HG02763 (cell line): ENCODE measurements around the gene CDK5.

Experiments used
- ATAC-seq: cut with Tn5 transposase; IDR thresholded peaks from one replicate; pipeline ENCODE4 v1.9.1; 2021; ENCODE audit warnings: mild to moderate bottlenecking, moderate library complexity; ENCODE audit not compliant: unreplicated experiment

The CDK5 gene

GRCh38 chr7:151087245-151088018 lies 29.7 kb upstream of the CDK5 start:
- no peak for ATAC-seq

GRCh38 chr7:151086802-151087244 lies 29.1 kb upstream of the CDK5 start:
- ATAC-seq = no peak

DNA sequence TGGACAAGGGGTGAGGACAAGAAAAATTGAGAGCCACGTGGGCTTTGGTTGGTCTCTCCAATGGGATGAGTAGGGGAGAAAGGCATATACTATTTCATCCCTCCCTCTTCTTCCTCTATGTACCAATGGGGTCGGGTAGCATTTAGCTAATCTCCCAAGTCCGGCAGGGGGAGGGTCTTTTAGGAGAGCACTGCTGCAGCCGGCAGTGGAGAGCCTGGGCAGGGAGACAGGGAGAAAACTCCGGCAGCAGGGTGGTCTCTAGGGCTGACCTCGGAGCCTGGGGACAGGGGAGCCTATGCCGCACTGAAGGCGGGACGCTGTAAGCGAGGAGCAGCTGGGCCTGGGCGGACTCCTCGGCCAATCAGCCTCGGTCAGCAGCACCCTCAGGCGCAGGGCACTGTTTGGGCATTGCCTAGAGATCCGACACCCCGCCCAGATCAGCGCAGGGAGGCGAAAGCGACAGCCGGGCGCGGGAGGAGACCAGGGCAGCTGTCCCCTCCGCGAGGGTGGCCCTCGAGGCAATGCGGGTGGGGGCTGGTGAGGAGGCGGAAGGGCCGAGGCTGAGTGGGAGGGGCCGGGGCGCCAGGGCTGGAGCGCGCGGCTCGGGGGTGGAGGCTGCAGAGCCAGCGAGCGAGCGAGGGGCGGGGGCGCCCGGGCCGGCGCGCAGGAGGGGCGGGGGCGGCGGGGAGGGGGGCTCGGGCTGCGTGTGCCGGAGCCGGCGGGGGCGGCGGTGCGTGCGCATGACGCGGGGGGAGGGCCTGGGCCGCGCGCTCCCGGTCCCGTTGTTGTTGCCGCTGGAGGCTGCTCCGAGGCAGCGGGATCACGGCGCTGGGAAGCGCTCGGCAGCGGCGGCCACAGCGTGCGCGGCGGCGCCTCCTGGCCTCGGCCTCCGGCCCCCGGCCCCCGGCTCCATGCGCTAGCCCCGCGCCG lies 28.3 kb upstream of the CDK5 start, which contains the start of gene AGAP3:
Gene AGAP3 (plus strand): TSS at position 785 of the 930 bp plus-strand sequence. CDS start 267 bp downstream, outside the sequence.
- ATAC-seq = peak; percentile 46

DNA sequence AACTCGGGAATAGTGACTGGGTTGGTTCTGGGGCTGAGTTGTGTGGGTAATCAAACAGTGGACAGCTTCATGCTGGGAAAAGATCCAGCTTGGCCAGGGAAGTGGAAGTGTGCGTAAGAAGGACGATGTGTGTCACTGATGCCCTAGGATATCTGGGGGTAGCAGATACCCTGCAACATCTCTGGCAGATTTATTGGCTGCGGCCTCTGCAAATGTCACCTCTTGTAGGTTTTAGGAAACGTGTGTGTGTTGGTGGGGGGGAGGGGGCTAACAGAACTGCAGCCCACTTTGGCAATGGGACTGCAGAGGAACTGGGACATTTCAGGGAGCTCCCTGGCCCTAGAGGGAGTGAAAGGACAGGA lies 27.6 kb upstream of the CDK5 start:
- ATAC-seq = no peak

DNA sequence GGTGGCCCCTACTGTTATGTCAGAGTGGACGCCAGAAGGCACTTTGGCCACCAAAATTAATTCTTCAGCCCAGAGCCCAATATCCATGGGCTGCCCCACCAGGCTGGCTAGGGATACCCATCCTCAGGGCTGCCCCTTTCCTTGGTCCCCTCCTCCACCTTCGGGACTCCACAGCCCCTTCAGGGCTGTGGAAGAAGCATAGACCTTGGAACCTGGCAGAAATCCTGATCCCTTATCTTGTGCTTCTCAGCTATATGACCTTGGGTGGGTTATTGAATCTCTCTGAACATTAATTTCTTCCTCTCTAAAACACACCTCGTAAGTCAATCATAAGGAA lies 26.1 kb upstream of the CDK5 start:
- ATAC-seq = no peak

- ATAC-seq = peak; percentile 51
Measured at GRCh38 chr7:151083071-151083823, 25.6 kb upstream of the CDK5 start, which contains the start of gene TMUB1. Gene TMUB1, minus strand, starts transcription at chr7:151083493. Its CDS starts 930 bp downstream, at chr7:151082563.

DNA sequence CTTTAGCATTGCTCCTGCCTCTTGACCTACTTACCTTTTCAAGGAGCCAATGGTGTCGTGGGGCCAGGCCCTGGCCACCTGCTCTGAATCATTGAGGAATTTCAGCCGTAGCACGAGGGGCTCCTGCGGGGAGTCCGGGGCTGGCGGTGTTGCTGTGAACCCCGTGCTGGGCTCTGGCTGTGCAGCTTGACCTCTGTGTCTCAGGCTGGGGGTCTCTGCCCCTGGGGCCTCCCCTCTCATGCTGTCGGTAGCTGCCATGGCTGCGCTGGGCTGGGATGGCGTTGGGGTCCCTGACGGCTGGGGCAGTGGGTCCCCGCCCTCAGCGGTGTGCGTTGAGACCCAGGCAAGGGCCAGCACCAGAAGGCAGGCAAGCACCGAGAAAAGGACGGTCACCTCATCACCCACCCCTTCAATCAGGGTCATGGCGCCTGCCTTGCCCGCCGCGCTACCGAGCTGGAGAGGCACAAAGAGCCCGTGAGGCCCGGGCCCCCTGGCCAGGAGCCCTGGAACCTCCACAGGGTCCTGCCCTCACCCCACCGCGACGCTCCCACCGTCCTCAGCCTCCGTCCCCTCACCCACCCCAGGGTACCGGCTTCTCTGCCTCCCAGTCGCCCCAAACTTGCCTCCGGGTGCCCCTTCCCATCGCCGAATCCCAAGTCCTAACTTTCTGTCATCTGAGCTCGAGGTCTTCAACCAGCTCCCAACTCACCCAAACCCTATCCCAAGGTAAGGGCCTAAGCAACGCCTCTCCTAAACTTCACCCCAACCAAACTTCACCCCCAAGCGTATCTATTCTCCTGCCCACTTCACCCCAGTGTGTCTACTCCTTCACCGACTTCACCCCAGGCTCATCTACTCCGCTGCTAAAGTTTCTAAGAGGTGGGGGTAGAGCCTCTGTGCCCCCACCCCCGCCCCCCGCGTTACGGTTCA lies 24.7 kb upstream of the CDK5 start:
- no peak for ATAC-seq

DNA sequence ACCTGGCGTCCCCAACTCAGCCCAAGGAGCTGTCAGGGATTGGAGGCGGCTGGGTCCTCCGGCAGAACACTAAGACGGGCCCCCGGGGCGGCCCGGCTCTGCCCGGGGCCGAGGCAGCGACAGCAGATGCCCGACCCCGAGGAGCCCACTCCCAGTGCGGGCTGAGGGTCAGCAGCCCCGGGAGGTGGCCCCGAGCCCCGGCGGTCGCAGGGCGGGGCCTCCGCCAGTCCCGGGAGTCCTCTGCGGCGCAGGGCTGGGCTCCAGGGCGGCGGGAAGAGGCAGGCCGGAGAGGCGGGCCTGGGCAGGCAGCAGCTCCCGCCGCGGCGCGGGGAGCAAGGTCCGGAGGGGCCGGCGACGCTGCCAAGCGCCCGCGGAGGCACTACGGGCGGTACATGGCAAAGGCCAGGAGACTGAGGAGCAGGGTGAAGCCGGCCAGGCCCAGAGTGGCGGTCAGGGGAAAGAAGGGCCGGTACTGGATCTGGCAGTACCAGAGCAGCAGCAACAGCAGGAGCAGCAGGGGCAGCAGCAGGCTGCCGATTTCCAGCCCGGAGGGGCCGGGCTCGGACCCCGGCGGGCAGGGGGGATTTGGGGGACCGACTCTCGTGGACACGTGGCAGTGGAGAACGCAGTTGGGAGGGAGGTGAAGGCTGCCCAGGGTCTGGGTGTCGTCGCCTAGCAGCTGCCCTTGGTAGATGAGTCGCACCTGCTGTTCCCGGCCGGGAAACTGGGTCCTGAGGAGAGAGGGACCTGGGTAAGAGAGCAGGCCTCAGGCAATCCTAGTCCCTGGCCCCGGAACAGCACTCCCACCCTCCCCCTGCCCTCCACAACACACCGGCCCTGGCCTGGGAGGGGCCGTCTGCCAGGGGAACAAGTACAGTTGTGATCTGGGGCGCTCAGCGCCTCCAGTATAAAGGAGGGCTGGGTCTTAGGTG lies 23.7 kb upstream of the CDK5 start:
- no peak for ATAC-seq

- peak; percentile 72 for ATAC-seq
Measured at GRCh38 chr7:151080522-151081169, 22.9 kb upstream of the CDK5 start, which contains the start of gene FASTK. Gene FASTK, minus strand, starts transcription at chr7:151080809. Its CDS starts 43 bp downstream, at chr7:151080766.

DNA sequence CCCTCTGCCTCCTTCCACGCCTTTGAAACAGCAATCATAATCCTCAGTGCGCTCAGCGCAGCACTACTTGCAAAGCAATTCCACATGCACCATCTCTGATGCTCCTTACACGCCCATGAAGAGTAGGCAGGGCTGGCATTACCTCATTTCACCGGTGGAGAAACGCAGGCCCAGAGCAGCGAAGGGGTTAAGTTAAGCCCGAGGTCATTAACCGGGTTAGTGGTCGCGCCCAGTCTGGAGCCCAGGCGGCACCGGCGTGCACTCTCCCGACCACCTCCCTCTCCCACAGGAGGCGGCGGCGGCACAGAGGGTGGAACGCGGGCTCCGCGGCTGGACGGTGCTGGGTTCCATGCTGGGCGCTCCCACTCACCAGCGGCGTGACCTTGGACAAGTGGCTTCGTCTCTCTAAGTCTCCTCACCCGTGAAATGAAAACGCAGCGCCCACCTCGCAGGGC lies 22.4 kb upstream of the CDK5 start:
- peak; percentile 1 for ATAC-seq

GRCh38 chr7:151079199-151079910 lies 21.7 kb upstream of the CDK5 start:
- no peak for ATAC-seq

- no peak for ATAC-seq
Measured at GRCh38 chr7:151078233-151079040, 20.7 kb upstream of the CDK5 start.

DNA sequence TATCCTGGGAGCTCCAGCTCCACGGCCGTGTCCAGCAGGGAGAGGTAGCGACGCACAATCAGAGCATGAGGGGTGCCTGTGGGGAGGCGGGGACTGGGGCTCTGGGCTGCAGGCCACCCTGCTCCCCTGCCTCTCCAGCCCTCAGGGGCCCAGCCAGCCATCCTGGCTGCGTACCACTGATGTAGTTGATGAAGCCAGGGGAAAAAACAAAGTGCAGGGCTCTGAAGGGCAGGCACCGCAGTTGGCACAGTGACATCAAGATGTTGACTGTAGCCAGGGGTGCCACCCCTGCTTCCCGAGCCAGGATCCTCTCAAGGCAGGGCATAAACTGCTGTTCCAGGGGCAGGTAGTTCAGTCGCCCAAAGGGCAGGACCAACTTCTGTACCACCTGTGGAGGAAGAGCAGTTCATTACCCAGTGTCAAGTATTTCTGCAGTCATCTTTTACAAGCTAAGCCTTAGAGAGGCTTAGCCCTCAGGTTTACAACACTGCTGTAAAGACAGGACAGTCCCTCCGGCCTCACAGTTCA lies 20.1 kb upstream of the CDK5 start:
- ATAC-seq = no peak

DNA sequence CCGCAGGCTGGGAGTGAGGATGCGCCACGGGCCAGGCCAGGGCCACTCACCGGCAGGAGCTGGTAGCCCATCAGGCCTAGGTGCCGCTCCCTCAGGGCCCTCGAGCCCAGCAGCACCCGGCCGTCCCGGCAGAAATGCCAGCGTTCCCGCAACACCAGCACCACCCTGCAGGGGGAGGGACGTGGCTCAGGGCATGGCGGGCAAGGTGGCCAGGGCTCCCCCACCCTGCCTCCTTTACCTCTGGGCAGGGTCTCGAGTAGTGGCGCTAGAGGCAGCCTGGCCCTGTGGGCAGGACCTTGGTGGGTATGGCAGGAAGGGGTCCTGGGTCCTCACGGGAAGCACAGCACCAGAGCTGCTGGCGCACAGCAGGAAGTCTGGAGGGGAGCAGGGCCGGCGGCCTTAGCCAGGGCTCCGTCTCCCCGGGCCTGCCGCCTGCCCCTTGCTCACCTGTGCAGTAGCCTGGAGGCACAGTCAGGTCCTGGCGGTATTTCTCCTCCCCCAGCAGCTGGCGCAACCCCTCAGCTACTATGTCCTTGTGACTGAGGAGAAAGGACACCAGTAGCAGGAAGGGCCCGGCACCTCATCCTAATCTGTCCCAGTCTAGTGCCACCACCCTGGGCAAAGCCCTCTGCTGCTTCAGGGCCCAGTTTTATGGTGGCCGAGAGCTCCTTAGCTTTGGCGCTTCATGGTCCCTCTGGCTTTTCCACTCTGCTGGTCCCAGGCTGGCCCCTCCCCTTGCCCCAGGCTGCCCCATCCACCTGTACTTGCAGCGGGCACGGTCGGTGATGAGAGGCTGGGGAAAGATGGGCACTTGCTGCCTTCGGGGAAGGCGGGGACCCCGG lies 19.4 kb upstream of the CDK5 start:
- no peak for ATAC-seq

DNA sequence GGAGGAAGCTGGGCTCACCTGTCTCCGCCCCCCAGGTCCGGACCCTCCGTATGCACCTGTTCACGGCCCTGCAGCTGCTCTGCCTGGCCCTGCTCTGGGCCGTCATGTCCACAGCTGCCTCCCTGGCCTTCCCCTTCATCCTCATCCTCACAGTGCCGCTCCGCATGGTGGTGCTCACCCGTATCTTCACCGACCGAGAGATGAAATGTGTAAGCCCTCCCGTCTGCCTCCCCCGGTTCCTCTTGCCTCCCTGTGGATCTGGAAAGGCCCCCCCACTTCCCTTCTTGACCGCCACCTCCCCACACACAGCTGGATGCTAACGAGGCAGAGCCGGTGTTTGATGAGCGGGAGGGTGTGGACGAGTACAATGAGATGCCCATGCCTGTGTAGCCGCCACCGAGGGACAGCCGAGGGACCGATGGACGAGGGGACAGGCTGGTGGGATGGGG lies 18.3 kb upstream of the CDK5 start:
- no peak for ATAC-seq

DNA sequence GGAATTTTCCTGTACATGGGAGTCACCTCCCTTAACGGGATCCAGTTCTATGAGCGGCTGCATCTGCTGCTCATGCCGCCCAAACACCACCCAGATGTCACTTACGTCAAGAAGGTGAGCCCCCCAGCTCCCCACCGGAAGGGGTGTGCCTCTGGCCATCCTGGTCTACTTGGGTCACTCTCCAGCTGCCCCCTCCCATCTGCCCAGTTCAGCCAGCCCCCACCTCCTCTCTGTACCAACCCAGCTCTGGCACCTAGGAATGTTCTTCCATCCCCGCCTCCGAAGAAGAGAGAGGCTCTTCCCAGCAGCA lies 17.9 kb upstream of the CDK5 start:
- no peak for ATAC-seq
